GM18858 (cell line): ENCODE data around the gene CD74.
"Not testable (repeated sequence)": the region's sequence is repeated elsewhere in the genome, so short reads cannot be mapped to it uniquely, and the experiment has no call there.

ENCODE experiments used
- ATAC-seq: cut with Tn5 transposase; IDR thresholded peaks from one replicate; pipeline ENCODE4 v1.9.1; 2021; ENCODE audit not compliant: unreplicated experiment

The CD74 gene

DNA sequence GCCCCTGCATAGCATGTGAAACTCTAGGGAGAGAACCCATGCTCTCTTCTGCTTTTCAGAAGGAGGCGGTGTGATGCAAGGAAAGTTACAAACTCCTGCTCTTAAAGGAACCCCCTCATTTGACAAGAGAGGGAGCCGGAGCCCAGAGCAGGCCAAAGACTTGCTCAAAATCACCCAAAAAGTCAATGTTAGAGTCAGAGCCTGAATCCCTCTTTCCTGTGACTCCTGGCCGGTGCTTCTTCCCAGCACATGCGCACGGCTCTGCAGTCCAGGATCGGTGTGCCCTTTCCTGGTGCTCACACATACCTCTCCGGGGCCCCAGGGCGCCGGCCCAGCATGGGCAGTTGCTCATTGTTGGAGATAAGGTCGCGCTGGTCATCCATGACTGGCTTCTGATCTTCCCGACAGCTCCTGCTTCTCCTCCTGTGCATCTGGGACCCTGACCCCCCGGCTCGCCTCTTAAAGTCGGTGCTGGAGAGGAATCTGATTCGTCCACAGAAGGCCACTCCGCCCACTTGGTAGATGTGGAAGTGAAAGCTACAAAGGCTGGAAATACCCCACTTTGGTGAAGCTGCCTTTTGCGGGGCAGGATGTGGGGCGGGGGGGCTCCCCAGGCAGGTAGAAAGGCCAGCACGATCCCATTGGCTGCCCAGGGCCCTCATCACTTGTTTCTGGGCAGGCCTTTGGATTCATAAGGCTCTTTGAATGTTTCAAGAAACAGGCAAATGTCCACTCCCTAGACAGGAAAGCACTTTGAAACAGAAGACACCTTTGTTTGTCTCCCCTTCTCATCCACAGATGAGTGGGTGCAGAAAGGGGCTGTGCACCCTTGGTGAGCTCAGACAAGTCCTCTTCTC, at the start of gene CD74:
CD74 (minus strand) TSS at position 592 of the 857 bp plus-strand sequence; CDS start at position 431, 161 bp downstream.
- ATAC-seq = peak; percentile 63

DNA sequence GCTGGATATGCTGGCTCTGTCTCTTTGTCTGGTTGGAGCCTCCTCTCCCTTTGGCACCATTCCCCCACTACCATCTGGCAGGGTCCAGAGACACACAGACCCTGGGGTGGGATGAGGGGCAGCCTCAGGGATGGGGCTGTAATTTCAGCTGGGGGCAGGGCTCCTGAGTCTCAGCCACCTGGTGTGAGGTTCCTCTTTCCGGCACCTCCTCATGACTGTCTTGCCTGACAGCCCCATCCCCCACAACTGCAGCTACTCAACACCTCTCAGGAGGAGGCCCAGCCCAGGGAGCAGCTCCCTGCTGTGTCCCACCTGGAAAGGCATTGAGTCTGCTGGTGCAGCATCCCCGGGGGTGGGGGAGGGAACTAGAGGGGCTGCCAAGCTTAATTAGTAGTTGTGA, 48.5 kb upstream of the CD74 start:
- peak; percentile 71 for ATAC-seq

DNA sequence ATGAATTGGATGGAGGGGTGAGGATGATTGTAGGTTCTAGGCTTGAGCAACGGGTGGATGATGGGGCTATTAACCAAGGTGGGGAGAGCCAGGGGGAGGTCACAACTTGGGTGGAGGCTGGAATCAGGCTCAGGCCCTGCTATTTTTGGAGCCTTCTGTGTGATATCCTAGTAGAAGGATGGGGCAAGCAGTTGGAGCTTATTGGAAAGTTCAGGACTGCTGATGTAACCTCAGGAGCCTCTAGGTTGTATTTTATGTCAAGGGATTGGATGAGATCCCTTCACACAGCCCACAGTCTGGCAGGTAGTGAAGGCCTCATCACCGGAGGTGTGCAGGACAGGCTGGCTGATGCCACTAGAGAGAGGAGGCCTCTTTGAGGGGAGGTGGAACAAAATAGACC, 48.1 kb upstream of the CD74 start:
- ATAC-seq = no peak

DNA sequence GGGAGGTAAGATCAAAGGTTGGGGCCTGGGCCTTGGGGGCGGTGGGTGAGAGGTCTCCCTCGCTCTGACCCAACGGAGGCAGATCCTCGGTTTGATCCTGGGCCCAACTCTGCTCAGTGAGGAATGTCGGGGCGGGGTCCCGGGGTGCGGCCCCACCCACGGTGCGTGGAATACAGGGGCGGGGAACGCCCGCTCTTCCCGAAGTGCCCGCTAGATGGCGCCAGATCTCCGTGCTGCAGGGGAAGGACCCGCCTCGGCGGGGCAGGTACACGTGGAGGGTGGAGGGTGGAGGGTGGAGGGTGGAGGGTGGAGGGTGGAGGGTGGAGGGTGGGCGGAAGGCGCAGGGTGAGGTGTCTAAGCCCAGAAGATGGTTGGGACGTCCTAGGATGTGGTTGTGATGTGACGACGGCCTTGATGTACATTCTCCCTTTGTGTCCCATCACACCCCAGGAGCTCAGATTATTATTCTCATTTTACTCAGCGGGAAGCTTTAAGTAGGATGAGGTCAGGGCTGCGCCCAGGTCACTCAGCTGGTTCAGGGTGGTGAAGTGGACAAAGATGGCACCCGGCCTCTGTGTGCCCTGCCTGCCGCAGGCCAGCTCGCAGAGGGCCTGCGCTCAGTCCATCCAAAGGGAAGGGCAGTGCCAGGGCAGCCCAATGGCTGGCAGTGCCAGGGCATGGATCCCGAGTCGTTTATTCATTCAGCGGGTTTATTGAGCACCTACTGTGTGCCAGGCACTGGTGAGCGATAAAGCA, 46.3 kb upstream of the CD74 start:
- peak; percentile 43 for ATAC-seq

DNA sequence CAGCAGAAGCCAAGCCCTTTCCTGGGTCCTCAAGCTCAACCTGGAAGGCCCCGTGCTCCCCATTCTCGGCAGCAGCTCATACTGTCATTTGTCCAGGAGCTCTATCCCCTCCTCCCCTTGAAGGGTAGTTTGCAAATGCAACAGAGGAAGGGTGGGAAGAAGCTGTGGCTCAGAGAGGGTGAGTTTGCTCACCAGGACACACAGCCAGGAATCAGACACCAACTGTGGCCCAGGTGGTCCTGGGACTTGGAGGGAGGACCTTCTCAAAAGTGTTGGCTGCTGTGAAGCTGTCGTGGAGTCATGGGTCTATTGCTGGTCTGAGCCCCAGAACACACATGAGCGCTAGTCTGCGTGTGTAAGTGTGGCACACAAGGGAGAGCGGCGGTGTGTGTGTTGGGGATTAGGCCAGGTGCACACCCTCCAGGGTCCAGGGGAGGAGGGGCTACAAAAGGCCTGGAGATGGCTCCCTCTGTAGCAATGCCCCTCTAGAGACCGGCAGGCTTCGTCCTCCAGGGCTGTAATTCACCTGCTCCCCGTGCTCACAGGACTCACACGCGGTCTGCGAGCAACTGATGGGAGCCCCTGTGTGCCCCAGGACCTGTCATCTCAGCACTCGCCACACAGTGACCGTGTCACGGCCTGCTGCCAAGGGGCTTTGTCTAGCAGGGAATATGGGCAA, 45.0 kb upstream of the CD74 start:
- ATAC-seq = no peak

DNA sequence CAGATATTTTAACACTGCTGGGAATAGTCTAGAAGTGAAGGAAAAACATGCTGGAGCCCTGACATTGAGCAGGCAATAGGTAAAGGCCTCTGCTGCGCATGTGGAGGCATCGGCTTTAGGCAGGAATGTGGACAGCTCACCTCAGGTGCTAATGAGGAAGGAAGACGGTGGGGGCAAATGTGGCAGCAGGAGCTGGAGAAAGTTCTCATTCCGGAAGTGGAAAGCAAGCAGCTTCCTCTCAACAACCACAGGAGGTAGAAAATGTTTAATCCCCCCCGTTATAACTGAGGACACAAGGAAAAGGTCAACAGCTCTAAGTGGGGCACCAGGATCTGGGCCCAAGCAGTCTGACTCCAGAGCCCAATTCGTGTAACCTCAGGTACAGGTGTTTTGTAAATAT, 44.4 kb upstream of the CD74 start:
- no peak for ATAC-seq

DNA sequence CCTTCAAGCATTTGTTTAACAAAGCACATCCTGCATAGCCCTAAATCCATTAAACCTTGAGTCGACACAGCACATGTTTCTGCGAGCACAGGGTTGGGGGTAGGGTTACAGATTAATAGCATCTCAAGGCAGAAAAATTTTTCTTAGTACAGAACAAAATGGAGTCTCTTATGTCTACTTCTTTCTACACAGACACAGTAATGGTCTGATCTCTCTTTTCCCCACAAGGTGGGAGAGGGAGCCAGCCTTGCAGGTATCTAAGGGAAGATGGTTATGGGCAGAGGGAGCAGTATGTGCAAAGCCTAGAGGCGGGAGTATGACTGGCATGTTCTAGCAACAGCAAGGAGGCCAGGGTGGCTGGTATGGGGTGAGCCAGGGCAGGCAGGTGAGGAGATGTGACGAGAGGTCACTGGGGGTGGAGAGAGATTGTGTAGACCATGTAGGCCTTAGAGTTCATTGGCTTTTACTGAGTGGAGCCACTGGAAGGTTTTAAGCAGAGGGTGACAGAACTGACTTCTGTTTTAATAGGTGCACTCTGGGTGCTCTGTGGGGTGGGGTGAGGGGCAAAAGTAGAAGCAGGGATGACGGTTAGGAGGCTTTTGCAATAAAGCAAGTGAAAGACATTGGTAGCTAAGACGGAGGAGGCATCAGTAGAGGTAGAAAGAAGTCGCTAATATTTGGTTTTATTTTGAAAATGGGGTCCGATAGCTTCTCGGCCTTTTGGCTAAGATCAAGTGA, 42.0 kb upstream of the CD74 start:
- ATAC-seq = no peak

DNA sequence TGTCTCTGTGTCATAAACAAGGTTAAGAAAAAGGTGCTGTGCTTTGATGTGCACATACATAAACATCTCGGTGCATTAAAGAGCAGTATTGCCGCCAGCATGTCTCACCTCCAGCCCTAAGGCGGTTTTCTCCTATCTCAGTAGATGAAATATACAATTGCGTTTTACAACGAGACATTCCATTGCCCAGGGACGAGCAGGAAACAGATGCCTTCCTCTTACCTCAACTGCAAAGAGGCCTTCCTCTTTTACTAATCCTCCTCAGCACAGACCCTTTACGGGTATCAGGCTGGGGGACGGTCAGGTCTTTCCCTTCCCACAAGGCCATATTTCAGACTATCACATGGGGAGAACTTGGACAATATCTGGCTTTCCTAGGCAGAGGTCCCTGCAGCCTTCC, 41.3 kb upstream of the CD74 start:
- not testable (repeated sequence) for ATAC-seq

DNA sequence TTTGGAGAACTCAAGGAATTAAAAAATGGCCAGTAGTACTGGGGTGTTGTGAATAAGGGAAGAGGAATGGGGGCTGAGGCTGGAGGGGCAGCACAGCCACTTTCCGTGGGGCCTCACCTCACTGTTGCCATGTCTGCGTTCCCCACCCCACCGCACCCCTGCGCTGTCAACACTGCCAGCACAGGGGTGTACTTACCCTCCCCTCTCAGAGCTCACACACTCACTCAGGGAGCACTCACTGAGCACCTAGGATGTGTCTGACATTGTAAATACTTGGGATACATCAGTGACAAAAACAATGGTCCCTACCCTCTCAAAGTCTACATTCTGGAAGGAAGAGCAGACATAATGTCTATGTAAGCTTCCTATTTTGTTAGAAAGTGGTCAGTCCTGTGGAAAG, 40.2 kb upstream of the CD74 start:
- ATAC-seq = no peak

DNA sequence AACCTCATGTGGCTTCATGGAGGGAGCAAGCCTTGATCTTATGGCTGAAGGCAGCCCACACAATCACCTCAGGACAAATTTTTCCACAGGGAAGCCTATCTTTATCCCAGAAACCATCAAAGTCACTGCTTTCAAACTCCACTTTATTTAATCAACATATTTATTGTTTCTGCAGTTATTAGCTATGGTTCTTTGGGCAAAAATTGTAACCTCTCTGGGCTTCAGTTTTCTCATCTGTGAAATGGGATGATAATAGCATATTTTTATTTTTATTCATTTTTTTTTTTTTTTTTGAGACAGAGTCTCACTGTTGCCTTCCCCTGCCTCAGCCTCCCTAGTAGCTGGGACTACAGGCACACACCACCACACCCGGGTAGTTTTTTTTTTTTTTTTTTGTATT, 38.9 kb upstream of the CD74 start:
- ATAC-seq = no peak

DNA sequence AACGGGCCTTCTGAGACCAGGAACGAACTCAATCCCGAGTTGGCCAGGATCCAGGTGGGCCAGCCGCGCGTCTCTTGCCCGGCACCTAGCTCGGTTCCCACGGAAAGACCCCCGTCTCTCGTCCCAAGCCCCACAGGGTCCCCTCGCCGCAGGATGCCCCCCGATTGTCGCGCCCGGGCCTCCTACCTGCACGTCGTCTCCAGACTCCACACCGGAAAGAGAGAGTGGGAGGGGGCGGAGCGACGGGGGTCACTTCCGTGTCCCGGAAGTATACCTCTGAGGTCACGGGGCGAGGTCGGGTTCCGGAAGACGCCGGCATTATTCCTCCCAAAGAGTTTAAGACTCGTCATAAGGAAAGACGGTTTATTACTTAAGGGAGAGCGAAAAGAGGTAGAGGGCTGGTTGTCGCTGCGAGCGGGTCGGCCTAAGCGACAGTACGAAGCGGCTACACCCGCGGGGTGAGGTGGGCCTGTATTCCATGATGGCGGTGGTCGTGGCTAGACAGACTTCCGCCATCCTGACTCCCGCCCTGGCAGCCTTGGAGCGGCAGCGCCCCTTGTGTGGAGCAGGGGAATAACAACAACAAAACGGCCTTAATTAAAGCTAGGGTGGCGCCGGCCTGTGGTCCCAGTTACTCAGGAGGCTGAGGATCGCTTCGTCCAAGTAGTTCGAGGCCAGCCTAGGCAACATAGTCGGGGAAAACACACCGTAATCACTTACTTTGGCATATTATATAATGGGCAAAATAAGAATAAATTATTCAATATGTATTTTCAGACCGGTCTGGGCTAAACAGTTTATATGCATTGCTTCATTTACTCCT, 37.0 kb upstream of the CD74 start, which contains the start of gene RPS14:
RPS14 (minus strand) TSS at position 223 of the 823 bp plus-strand sequence. CDS start 2,006 bp downstream, outside the sequence.
- ATAC-seq = peak; percentile 86

DNA sequence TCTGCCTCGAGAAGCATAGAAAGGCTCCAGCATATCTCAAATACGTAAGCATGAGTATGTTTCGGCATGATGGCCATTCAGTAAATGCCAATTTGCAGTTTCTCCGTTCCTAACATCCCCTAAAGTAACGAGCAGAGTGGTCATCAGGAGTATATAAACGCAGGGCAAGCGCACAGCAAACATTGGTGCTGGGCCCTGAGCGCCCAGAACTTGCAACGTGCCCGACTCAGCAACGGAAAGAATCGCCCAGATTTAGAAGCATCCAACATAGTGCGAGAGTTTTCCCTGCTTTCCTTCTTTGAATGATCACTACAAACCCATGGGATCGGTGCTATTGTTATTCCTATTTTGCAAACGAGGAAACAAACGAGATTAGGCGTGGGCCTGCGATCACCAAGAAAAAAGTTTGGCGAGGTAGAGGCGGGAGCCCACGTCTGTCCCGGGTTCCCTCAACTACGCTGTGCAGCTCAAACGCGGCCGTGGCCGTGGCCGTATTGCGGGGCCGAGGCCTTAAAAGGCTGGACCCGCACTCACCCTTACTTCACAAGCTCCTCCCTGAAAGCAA, 36.3 kb upstream of the CD74 start:
- ATAC-seq = peak; percentile 12

DNA sequence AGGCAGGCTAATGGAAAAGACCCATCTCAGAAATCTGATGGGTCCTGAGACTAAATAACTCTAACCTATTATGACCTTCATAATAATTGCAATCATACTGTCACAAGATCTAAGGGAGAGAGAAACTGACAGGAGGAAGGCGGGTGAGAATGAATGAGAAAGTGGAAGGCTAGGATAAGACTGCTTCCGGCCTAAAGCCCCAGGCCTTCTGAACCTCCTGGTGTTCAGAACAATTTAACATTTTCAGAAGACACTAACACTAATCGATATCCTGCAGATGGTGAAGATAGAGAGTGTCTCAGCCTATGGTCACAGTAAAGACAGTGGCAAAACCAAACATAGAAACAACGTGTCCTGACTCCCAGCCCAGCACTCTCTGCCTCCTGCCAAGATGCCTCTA, 35.6 kb upstream of the CD74 start:
- ATAC-seq = no peak

DNA sequence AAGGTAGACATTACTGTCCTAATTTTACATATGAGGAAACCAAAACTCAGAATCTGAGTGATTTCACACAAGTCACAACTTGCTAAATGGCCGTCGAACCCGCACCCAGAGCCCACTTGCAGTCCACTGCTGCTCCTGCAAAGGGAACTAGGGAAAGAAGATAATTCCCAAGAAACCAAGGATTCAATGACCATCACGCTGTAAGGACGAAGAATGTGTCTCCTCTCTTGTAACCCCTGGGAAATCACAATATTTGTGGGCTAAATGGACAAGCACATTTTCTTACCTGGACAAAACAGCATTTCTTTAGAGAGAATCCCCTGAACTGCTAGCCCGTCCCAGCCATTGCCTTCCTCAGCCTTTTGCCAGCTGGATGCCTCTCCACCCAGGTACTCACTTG, 34.5 kb upstream of the CD74 start:
- ATAC-seq = no peak

DNA sequence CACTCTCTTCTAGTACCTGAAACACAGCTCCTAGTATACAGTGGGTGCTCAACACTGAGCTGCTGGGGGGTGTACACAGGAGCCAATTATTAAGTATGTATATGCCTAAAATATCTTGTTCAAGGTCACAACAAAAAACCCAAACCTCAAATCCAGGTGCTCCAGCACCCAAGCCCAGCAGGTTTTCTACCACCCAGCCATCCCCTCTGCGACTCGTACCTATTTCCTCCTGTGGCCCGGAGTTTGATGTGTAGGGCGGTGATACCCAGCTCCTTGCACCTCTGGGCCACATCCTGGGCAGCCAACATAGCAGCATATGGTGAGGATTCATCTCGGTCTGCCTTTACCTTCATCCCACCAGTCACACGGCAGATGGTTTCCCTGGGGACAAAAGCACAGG, 33.9 kb upstream of the CD74 start:
- no peak for ATAC-seq

DNA sequence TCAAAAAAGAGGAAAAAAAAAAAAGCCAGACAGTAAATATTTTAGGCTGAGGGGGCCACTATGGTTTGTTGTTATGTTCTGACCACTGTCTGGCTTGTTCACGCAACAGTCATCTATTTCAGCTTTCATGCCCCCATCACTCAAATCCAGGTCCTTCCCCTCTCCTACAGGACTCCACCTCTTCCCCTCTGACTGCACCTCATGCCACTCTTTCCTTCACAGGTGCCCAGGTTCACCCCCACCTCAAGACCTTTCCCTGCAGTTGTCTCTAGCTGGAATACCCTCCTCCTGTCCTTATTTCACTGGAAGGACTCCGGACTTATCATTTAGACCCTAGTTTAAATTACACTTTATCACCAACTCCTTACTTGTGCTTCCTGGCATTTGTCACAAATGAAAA, 33.4 kb upstream of the CD74 start:
- ATAC-seq = no peak

DNA sequence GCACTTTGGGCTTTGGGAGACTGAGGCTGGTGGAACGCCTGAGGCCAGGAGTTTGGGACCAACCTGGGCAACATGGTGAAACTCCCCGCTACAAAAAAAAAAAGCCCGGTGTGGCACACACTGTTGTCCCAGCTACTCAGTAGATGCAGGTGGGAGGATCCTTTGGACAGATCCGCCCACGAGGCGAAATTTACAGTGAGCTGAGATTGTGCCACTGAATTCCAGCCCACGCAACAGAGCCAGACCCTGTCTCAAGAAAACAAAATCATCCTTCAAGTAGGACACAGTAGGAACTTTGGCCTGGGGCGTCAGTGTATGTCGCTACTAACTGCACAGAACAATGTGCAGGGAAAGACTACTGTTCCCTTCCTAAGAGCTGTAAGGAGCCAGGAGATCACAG, 32.1 kb upstream of the CD74 start:
- ATAC-seq = no peak

DNA sequence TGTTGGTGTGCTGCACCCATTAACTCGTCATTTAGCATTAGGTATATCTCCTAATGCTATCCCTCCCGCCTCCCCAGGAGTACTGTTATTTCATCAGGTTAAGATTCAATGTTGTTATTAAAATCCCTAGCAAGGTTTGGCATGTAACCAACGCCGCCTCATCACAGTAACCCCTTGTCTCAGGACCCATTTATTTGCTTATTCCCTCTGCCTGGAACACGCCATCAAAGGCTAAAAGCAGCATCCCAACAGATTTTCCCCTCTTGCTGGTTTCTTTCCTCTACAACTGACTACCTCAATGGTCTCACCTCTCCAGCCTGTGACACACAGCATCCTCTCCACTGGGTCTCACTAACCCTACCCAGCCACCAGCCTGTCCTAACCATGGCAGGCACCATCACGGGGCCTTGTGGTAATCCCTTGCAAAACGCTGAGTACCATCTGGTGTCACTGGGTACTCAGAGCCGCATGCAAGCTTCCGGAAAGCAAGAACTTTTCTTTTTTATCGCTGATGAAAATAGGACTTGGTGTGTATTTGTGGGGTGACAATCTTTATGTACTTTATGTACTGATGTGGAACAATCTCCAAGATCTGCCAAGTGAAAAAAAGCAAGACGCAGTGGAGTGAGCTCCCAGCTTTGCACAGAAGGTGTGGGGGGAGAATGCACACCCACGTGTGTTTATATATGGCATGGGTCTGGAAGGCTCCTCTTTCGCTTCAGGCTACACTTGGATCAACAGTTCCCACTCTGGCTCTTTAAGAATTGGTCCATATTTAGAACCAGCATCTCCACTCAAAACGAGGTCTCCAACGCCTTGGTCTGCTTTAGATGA, 30.7 kb upstream of the CD74 start:
- ATAC-seq = no peak

DNA sequence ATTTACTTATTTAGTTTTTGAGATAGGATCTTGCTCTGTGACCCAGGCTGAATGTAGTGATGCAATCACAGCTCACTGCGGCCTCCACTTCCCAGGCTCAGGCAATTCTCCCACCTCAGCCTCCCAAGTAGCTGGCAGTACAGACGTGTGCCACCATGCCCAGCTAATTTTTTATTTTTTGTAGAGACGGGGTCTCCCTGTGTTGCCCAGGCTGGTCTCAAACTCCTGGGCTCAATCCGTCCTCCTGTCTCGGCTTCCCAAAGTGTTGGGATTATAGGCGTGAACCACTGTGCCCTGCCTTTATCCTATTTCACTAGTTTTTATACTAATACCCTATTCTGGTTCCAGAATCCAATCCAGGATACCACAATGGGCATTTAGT, 30.0 kb upstream of the CD74 start:
- ATAC-seq = no peak
